HCT116 (cell line): ENCODE data around the gene PGAP6. TPM values are rescaled to one million over a fixed set of nuclear protein-coding genes. Genes with fewer than 3 reads are reported as not detected.

Source experiments
- ATAC-seq: fragments of 200-7000 bp; cut with Tn5 transposase; 2 replicates; pipeline ENCODE4 v1.9.1; 2020; ENCODE audit warnings: mild to moderate bottlenecking, moderate library complexity
- BruUV-seq: library from RNA; stranded (reverse); fragments of 400-500 nt; replicated peaks from 2 replicates; lab custom pipeline; 2021; lab: Mats Ljungman, UMichigan
- CTCF ChIA-PET: fragments of 300-600 bp; sonication (Branson Sonifier 250); formaldehyde crosslinking; loops from one replicate; lab custom pipeline; 2021; ENCODE audit warnings: antibody characterized with exemption; lab: Charles Lee
- POLR2A ChIA-PET: fragments of 300-600, 350-600 bp; sonication (Branson Sonifier 250); formaldehyde crosslinking; loops from one replicate; lab custom pipeline; 2021; ENCODE audit warnings: antibody characterized with exemption; lab: Charles Lee
- RAD21 ChIA-PET, 2 experiments: fragments of 300-600 bp; sonication (Branson Sonifier 250); formaldehyde crosslinking; loops; one replicate each; lab custom pipeline; 2023; ENCODE audit warnings: low total read pairs in 2 of 2; ENCODE audit not compliant: uncharacterized antibody in 2 of 2, unreplicated experiment in 2 of 2, low non-redundant PET in 1 of 2; lab: Charles Lee
- DNase-seq: peaks from one replicate; pipeline ENCODE4 v3.0.0-alpha.2; 2010; ENCODE audit warnings: low read depth, low spot score
- H2AFZ ChIP-seq: fragments of 200-600 bp; shearing (Covaris generic), sonication (generic); 2 replicates; pipeline ENCODE4 v1.6.1; 2017; ENCODE audit warnings: low read depth, mixed run types, mixed read lengths, antibody characterized with exemption, low read length; ENCODE audit not compliant: poor library complexity, severe bottlenecking
- H3K27ac ChIP-seq: 2 replicates; pipeline ENCODE4 v1.5.1; 2012; ENCODE audit warnings: low read depth, low read length
- H3K27me3 ChIP-seq: fragments of 200-600 bp; sonication (generic); 2 replicates; pipeline ENCODE4 v1.6.1; 2016; ENCODE audit warnings: mixed run types, low read length, mixed read lengths; ENCODE audit not compliant: insufficient read depth
- H3K36me3 ChIP-seq, 2 experiments: fragments of 200-500 bp in 1 of 2; fragments of 200-600 bp in 1 of 2; sonication (Bioruptor generic) in 1 of 2; sonication (generic) in 1 of 2; 2 replicates each; pipeline versions ENCODE4 v1.5.1 to v1.6.1; 2014 to 2016; ENCODE audit warnings: low read length in 2 of 2, inconsistent platforms in 1 of 2, mixed read lengths in 1 of 2, mixed run types in 1 of 2; ENCODE audit not compliant: insufficient read depth in 2 of 2, control insufficient read depth in 1 of 2
- H3K4me1 ChIP-seq, 2 experiments: fragments of 200-600 bp in 1 of 2; sonication (generic) in 1 of 2; 2 replicates each; pipeline versions ENCODE4 v1.5.1 to v1.6.1; 2012 to 2017; ENCODE audit warnings: low read length in 2 of 2, inconsistent platforms in 1 of 2, mild to moderate bottlenecking in 1 of 2, mixed read lengths in 1 of 2, mixed run types in 1 of 2, moderate library complexity in 1 of 2; ENCODE audit not compliant: insufficient read depth in 2 of 2, control insufficient read depth in 1 of 2
- H3K4me2 ChIP-seq: fragments of 200-600 bp; sonication (generic); 2 replicates; pipeline ENCODE4 v1.6.1; 2017; ENCODE audit warnings: mixed run types, low read length, mixed read lengths
- H3K4me3 ChIP-seq, 2 experiments: fragments of 200-600 bp in 1 of 2; sonication (generic) in 1 of 2; replicated peaks in 1 of 2; 2 replicates each; pipeline ENCODE4 v1.5.1; 2011 to 2016; ENCODE audit warnings: low read length in 2 of 2, control low read depth in 1 of 2, low read depth in 1 of 2, mild to moderate bottlenecking in 1 of 2, mixed read lengths in 1 of 2, mixed run types in 1 of 2
- H3K79me2 ChIP-seq: fragments of 200-600 bp; sonication (generic); 2 replicates; pipeline ENCODE4 v1.6.1; 2017; ENCODE audit warnings: mild to moderate bottlenecking, mixed run types, low read length, moderate library complexity, mixed read lengths; ENCODE audit not compliant: insufficient read depth
- H3K9ac ChIP-seq: fragments of 200-600 bp; sonication (generic); 2 replicates; pipeline ENCODE4 v1.6.1; 2016; ENCODE audit warnings: low read length, mixed read lengths
- H3K9me2 ChIP-seq: fragments of 200-600 bp; sonication (generic), shearing (Covaris generic); 2 replicates; pipeline ENCODE4 v1.6.1; 2017; ENCODE audit warnings: mixed run types, mild to moderate bottlenecking, moderate library complexity; ENCODE audit not compliant: insufficient read depth
- H3K9me3 ChIP-seq, 2 experiments: fragments of 200-500 bp in 1 of 2; fragments of 200-600 bp in 1 of 2; sonication (Bioruptor generic) in 1 of 2; sonication (generic) in 1 of 2; 2 replicates each; pipeline ENCODE4 v1.6.1; 2014 to 2017; ENCODE audit warnings: low read length in 2 of 2, mixed read lengths in 2 of 2, inconsistent platforms in 1 of 2, low read depth in 1 of 2, mild to moderate bottlenecking in 1 of 2, mixed run types in 1 of 2, moderate library complexity in 1 of 2; ENCODE audit not compliant: control insufficient read depth in 1 of 2, insufficient read depth in 1 of 2
- H4K20me1 ChIP-seq: fragments of 200-600 bp; sonication (generic), shearing (Covaris generic); 2 replicates; pipeline ENCODE4 v1.6.1; 2017; ENCODE audit warnings: mixed run types, mild to moderate bottlenecking, moderate library complexity; ENCODE audit not compliant: insufficient read depth
- ATF3 ChIP-seq: IDR thresholded peaks from 2 replicates; pipeline ENCODE4 v1.6.1; 2012
- EGR1 ChIP-seq: IDR thresholded peaks from 2 replicates; pipeline ENCODE4 v1.6.1; 2012; ENCODE audit warnings: low read depth
- ELF1 ChIP-seq: IDR thresholded peaks from 2 replicates; pipeline ENCODE4 v1.6.1; 2012; ENCODE audit warnings: low read depth, borderline replicate concordance
- EZH2 ChIP-seq: fragments of 200-600 bp; sonication (generic); IDR thresholded peaks from 2 replicates; pipeline ENCODE4 v1.6.1; 2017; ENCODE audit warnings: antibody characterized with exemption, mixed run types
- EZH2phosphoT487 ChIP-seq: fragments of 200-600 bp; IDR thresholded peaks from 2 replicates; pipeline ENCODE4 v1.6.1; 2018; ENCODE audit warnings: antibody characterized with exemption, borderline replicate concordance
- FOSL1 ChIP-seq: IDR thresholded peaks from 2 replicates; pipeline ENCODE4 v1.6.1; 2012; ENCODE audit warnings: low read depth
- JUND ChIP-seq: IDR thresholded peaks from 2 replicates; pipeline ENCODE4 v1.6.1; 2012
- RAD21 ChIP-seq: IDR thresholded peaks from 2 replicates; pipeline ENCODE4 v1.6.1; 2012; ENCODE audit warnings: low read depth, mild to moderate bottlenecking
- SIN3A ChIP-seq: IDR thresholded peaks from 2 replicates; pipeline ENCODE4 v1.6.1; 2012; ENCODE audit warnings: low read depth
- SP1 ChIP-seq: IDR thresholded peaks from 2 replicates; pipeline ENCODE4 v1.6.1; 2012; ENCODE audit warnings: low read depth
- SRF ChIP-seq: IDR thresholded peaks from 2 replicates; pipeline ENCODE4 v1.6.1; 2012; ENCODE audit warnings: low read depth
- ZNF274 ChIP-seq: fragments of 200-500 bp; sonication (Bioruptor generic); IDR thresholded peaks from 2 replicates; pipeline ENCODE4 v1.6.1; 2014; ENCODE audit warnings: mild to moderate bottlenecking, low read depth, low read length, inconsistent platforms
- intact Hi-C: fragments of 100-400 bp; cut with micrococcal nuclease; formaldehyde crosslinking; loops from 2 replicates; pipeline ENCODE4 v1.10.0; 2022
- total RNA-seq: library from RNA; stranded (reverse); gene quantifications from one replicate; pipeline ENCODE4 v1.2.1, GENCODE V29; 2021; ENCODE audit not compliant: unreplicated experiment
- TF ChIP-seq, protein P1 (sequence below), 3 experiments: fragments of 200-600 bp in 1 of 3; sonication (generic) in 1 of 3; IDR thresholded peaks in 2 of 3; conservative IDR thresholded peaks in 1 of 3; 2 replicates each; pipeline ENCODE4 v1.5.1; 2012 to 2017; ENCODE audit warnings: low read depth in 2 of 3, low read length in 2 of 3, antibody characterized with exemption in 1 of 3, borderline replicate concordance in 1 of 3, control low read depth in 1 of 3, mild to moderate bottlenecking in 1 of 3, mixed read lengths in 1 of 3, mixed run types in 1 of 3, moderate library complexity in 1 of 3; ENCODE audit not compliant: insufficient read depth in 1 of 3
- TF ChIP-seq, protein P2 (sequence below): IDR thresholded peaks from 2 replicates; pipeline ENCODE4 v1.6.1; 2012; ENCODE audit warnings: low read depth

The PGAP6 gene
- total RNA-seq, 1 experiment from 2014 or later: 35.4 TPM

- TF ChIP-seq, protein P1, sequence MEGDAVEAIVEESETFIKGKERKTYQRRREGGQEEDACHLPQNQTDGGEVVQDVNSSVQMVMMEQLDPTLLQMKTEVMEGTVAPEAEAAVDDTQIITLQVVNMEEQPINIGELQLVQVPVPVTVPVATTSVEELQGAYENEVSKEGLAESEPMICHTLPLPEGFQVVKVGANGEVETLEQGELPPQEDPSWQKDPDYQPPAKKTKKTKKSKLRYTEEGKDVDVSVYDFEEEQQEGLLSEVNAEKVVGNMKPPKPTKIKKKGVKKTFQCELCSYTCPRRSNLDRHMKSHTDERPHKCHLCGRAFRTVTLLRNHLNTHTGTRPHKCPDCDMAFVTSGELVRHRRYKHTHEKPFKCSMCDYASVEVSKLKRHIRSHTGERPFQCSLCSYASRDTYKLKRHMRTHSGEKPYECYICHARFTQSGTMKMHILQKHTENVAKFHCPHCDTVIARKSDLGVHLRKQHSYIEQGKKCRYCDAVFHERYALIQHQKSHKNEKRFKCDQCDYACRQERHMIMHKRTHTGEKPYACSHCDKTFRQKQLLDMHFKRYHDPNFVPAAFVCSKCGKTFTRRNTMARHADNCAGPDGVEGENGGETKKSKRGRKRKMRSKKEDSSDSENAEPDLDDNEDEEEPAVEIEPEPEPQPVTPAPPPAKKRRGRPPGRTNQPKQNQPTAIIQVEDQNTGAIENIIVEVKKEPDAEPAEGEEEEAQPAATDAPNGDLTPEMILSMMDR (IDR thresholded peaks at IDR 0.05 in 2 of 3, conservative IDR thresholded peaks at IDR 0.05 in 1 of 3; ENCODE audit: borderline replicate concordance in 1 of 3, insufficient read depth in 1 of 3, low read depth in 2 of 3, low read length in 2 of 3): no peak
- TF ChIP-seq JUND (no peak), SRF (no peak)
- TF ChIP-seq, protein P2, sequence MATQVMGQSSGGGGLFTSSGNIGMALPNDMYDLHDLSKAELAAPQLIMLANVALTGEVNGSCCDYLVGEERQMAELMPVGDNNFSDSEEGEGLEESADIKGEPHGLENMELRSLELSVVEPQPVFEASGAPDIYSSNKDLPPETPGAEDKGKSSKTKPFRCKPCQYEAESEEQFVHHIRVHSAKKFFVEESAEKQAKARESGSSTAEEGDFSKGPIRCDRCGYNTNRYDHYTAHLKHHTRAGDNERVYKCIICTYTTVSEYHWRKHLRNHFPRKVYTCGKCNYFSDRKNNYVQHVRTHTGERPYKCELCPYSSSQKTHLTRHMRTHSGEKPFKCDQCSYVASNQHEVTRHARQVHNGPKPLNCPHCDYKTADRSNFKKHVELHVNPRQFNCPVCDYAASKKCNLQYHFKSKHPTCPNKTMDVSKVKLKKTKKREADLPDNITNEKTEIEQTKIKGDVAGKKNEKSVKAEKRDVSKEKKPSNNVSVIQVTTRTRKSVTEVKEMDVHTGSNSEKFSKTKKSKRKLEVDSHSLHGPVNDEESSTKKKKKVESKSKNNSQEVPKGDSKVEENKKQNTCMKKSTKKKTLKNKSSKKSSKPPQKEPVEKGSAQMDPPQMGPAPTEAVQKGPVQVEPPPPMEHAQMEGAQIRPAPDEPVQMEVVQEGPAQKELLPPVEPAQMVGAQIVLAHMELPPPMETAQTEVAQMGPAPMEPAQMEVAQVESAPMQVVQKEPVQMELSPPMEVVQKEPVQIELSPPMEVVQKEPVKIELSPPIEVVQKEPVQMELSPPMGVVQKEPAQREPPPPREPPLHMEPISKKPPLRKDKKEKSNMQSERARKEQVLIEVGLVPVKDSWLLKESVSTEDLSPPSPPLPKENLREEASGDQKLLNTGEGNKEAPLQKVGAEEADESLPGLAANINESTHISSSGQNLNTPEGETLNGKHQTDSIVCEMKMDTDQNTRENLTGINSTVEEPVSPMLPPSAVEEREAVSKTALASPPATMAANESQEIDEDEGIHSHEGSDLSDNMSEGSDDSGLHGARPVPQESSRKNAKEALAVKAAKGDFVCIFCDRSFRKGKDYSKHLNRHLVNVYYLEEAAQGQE: no peak
- TF ChIP-seq, all 23 proteins: peak for 0
These were observed 5.6 kb downstream of the PGAP6 start (continued) for GRCh38 chr16:375927-376816.

GRCh38 chr16:375212-375611, 6.6 kb downstream of the PGAP6 start:
- Histone ChIP-seq H3K79me2 (0 out of 2 replicates have a peak, but pooled peaks cover 3% of the 10 kb centered on the region), H3K27me3 (no peaks in the 10 kb centered on the region), H3K4me2 (no peak overlapping the region), H2AFZ (no peak overlapping the region), H3K27ac (no peak overlapping the region), H3K9me2 (no peaks in the 10 kb centered on the region), H3K9me3 (no peaks in the 10 kb centered on the region), H4K20me1 (no peaks in the 10 kb centered on the region), H3K4me3 (no peak overlapping the region), H3K36me3 (no peaks in the 10 kb centered on the region), H3K4me1 (peaks cover 3 to 7% of the 10 kb centered on the region in 2 experiments; a peak in 3 of 4 replicates), H3K9ac (no peak overlapping the region)
- ATAC-seq (no peak), DNase-seq (no peak)
- POLR2A ChIA-PET: no interaction called here
- RAD21 ChIA-PET: no interaction called here
- CTCF ChIA-PET: no interaction called here
- intact Hi-C loops: no loop called here
- no TSS peak for BruUV-seq
- TF ChIP-seq EZH2: no peak
- TF ChIP-seq ZNF274: no peak
- no peak for TF ChIP-seq ELF1
- TF ChIP-seq ATF3: no peak
- TF ChIP-seq EZH2phosphoT487: no peak
- no peak for TF ChIP-seq SP1
- TF ChIP-seq FOSL1: no peak
- TF ChIP-seq SIN3A: no peak
- TF ChIP-seq RAD21: no peak
- TF ChIP-seq EGR1: no peak
- TF ChIP-seq, protein P1 (IDR thresholded peaks at IDR 0.05 in 2 of 3, conservative IDR thresholded peaks at IDR 0.05 in 1 of 3; ENCODE audit: borderline replicate concordance in 1 of 3, insufficient read depth in 1 of 3, low read depth in 2 of 3, low read length in 2 of 3): no peak
